Mammary epithelial cell (primary cell): ENCODE results near the gene SLC7A1.

Experiments
- EZH2 ChIP-seq: IDR thresholded peaks from 2 replicates; pipeline ENCODE4 v1.6.1; 2012; ENCODE audit warnings: low read length, inconsistent platforms, borderline replicate concordance
- TF ChIP-seq, protein P1 (sequence below), 2 donors: IDR thresholded peaks in 1 of 2; conservative IDR thresholded peaks in 1 of 2; 2 replicates each; pipeline ENCODE4 v1.5.1; 2011 to 2012; ENCODE audit warnings: inconsistent platforms in 2 of 2, low read length in 2 of 2, mild to moderate bottlenecking in 2 of 2, control low read depth in 1 of 2, low read depth in 1 of 2; ENCODE audit not compliant: insufficient read depth in 1 of 2; ENCODE audit errors: extremely low read depth in 1 of 2

DNA sequence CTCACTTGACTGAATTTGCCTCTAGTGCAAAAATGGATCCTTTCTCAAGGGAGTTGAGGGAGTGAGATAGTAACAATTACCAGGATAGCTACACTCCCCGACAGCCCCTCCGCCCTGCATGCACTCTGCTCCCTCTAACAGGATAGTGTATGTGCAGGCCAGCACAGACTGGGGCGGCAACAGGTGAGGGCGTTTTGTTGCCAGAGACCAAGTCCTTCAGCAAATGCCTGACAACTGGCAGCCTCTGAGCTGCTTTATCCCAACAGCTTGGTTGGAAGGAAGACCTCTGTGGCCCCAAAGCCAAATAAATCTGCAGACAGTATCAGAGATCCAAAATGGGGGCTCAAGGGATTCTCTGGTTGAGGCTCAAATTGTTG is 86.6 kb downstream of the SLC7A1 start:
- no peak for TF ChIP-seq EZH2
- TF ChIP-seq, protein P1, sequence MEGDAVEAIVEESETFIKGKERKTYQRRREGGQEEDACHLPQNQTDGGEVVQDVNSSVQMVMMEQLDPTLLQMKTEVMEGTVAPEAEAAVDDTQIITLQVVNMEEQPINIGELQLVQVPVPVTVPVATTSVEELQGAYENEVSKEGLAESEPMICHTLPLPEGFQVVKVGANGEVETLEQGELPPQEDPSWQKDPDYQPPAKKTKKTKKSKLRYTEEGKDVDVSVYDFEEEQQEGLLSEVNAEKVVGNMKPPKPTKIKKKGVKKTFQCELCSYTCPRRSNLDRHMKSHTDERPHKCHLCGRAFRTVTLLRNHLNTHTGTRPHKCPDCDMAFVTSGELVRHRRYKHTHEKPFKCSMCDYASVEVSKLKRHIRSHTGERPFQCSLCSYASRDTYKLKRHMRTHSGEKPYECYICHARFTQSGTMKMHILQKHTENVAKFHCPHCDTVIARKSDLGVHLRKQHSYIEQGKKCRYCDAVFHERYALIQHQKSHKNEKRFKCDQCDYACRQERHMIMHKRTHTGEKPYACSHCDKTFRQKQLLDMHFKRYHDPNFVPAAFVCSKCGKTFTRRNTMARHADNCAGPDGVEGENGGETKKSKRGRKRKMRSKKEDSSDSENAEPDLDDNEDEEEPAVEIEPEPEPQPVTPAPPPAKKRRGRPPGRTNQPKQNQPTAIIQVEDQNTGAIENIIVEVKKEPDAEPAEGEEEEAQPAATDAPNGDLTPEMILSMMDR (conservative IDR thresholded peaks at IDR 0.05 in 1 of 2, IDR thresholded peaks at IDR 0.05 in 1 of 2; ENCODE audit: extremely low read depth in 1 of 2, insufficient read depth in 1 of 2, low read depth in 1 of 2, low read length in 2 of 2), result no peak
